ENCODE data around the gene UGT1A7. TPM values are rescaled to one million over a fixed set of nuclear protein-coding genes. Genes with fewer than 3 reads are reported as not detected.

The UGT1A7 gene
- total and polyA plus RNA-seq, 4 donors: not detected

- H3K4me3 ChIP-seq (ENCODE audit: low read depth, low read length): no peak overlapping the region
- H3K27ac ChIP-seq (ENCODE audit: low read depth, low read length): no peak overlapping the region
- H3K4me1 ChIP-seq (ENCODE audit: control insufficient read depth, insufficient read depth, low read length): no peaks in the 10 kb centered on the region
- H3K27me3 ChIP-seq (ENCODE audit: control insufficient read depth, insufficient read depth, low read length): no peaks in the 10 kb centered on the region
- WGBS (ENCODE audit: insufficient coverage): 82% methylated on average over 5 of the region's 9 CpGs
- no peak for DNase-seq (ENCODE audit: low read depth in 4 of 6, low spot score in 6 of 6)
- no peaks in the 10 kb centered on the region for H3K36me3 ChIP-seq (ENCODE audit: control insufficient read depth, insufficient read depth, low read length)
- no peaks in the 10 kb centered on the region for H3K9me3 ChIP-seq (ENCODE audit: control insufficient read depth, insufficient read depth, low read length)
Measured at GRCh38 chr2:233801357-233802131, 119.8 kb downstream of the UGT1A7 start.

GRCh38 chr2:233802132-233802815 is 120.6 kb downstream of the UGT1A7 start:
- Histone ChIP-seq H3K4me3 (ENCODE audit: low read depth, low read length) (no peak overlapping the region), H3K4me1 (ENCODE audit: control insufficient read depth, insufficient read depth, low read length) (no peaks in the 10 kb centered on the region), H3K27me3 (ENCODE audit: control insufficient read depth, insufficient read depth, low read length) (no peaks in the 10 kb centered on the region), H3K27ac (ENCODE audit: low read depth, low read length) (no peak overlapping the region), H3K9me3 (ENCODE audit: control insufficient read depth, insufficient read depth, low read length) (no peaks in the 10 kb centered on the region), H3K36me3 (ENCODE audit: control insufficient read depth, insufficient read depth, low read length) (no peaks in the 10 kb centered on the region)
- DNase-seq (ENCODE audit: low read depth in 4 of 6, low spot score in 6 of 6): no peak
- 67% methylated on average over 1 of the region's 3 CpGs for WGBS (ENCODE audit: insufficient coverage)

GRCh38 chr2:233803292-233803911 is 121.7 kb downstream of the UGT1A7 start:
- no peak for DNase-seq (ENCODE audit: low read depth in 4 of 6, low spot score in 6 of 6)
- 75% methylated on average over 2 of the region's 2 CpGs for WGBS (ENCODE audit: insufficient coverage)
- Histone ChIP-seq H3K27me3 (ENCODE audit: control insufficient read depth, insufficient read depth, low read length) (no peaks in the 10 kb centered on the region), H3K4me3 (ENCODE audit: low read depth, low read length) (no peak overlapping the region), H3K4me1 (ENCODE audit: control insufficient read depth, insufficient read depth, low read length) (no peaks in the 10 kb centered on the region), H3K9me3 (ENCODE audit: control insufficient read depth, insufficient read depth, low read length) (no peaks in the 10 kb centered on the region), H3K36me3 (ENCODE audit: control insufficient read depth, insufficient read depth, low read length) (no peaks in the 10 kb centered on the region), H3K27ac (ENCODE audit: low read depth, low read length) (no peak overlapping the region)

GRCh38 chr2:233803994-233804393 is 122.3 kb downstream of the UGT1A7 start:
- WGBS (ENCODE audit: insufficient coverage): 75% methylated on average over 8 of the region's 8 CpGs
- H3K27me3 ChIP-seq (ENCODE audit: control insufficient read depth, insufficient read depth, low read length): no peaks in the 10 kb centered on the region
- no peak overlapping the region for H3K4me3 ChIP-seq (ENCODE audit: low read depth, low read length)
- no peaks in the 10 kb centered on the region for H3K36me3 ChIP-seq (ENCODE audit: control insufficient read depth, insufficient read depth, low read length)
- H3K9me3 ChIP-seq (ENCODE audit: control insufficient read depth, insufficient read depth, low read length): no peaks in the 10 kb centered on the region
- H3K4me1 ChIP-seq (ENCODE audit: control insufficient read depth, insufficient read depth, low read length): no peaks in the 10 kb centered on the region
- no peak for DNase-seq (ENCODE audit: low read depth in 4 of 6, low spot score in 6 of 6)
- H3K27ac ChIP-seq (ENCODE audit: low read depth, low read length): no peak overlapping the region

GRCh38 chr2:233807215-233807865 is 125.6 kb downstream of the UGT1A7 start:
- no peaks in the 10 kb centered on the region for H3K27me3 ChIP-seq (ENCODE audit: control insufficient read depth, insufficient read depth, low read length)
- no peak overlapping the region for H3K27ac ChIP-seq (ENCODE audit: low read depth, low read length)
- H3K9me3 ChIP-seq (ENCODE audit: control insufficient read depth, insufficient read depth, low read length): no peaks in the 10 kb centered on the region
- no peaks in the 10 kb centered on the region for H3K4me1 ChIP-seq (ENCODE audit: control insufficient read depth, insufficient read depth, low read length)
- H3K36me3 ChIP-seq (ENCODE audit: control insufficient read depth, insufficient read depth, low read length): no peaks in the 10 kb centered on the region
- 90% methylated on average over 10 of the region's 12 CpGs for WGBS (ENCODE audit: insufficient coverage)
- H3K4me3 ChIP-seq (ENCODE audit: low read depth, low read length): no peak overlapping the region
- no peak for DNase-seq (ENCODE audit: low read depth in 4 of 6, low spot score in 6 of 6)

- no peaks in the 10 kb centered on the region for H3K36me3 ChIP-seq (ENCODE audit: control insufficient read depth, insufficient read depth, low read length)
- no peaks in the 10 kb centered on the region for H3K4me1 ChIP-seq (ENCODE audit: control insufficient read depth, insufficient read depth, low read length)
- no peak for DNase-seq (ENCODE audit: low read depth in 4 of 6, low spot score in 6 of 6)
- no peak overlapping the region for H3K4me3 ChIP-seq (ENCODE audit: low read depth, low read length)
- H3K27me3 ChIP-seq (ENCODE audit: control insufficient read depth, insufficient read depth, low read length): no peaks in the 10 kb centered on the region
- H3K9me3 ChIP-seq (ENCODE audit: control insufficient read depth, insufficient read depth, low read length): no peaks in the 10 kb centered on the region
- H3K27ac ChIP-seq (ENCODE audit: low read depth, low read length): no peak overlapping the region
- 84% methylated on average over 10 of the region's 10 CpGs for WGBS (ENCODE audit: insufficient coverage)
Measured at GRCh38 chr2:233807966-233808935, 126.5 kb downstream of the UGT1A7 start.

GRCh38 chr2:233810385-233810784 is 128.7 kb downstream of the UGT1A7 start:
- Histone ChIP-seq H3K36me3 (ENCODE audit: control insufficient read depth, insufficient read depth, low read length) (no peaks in the 10 kb centered on the region), H3K9me3 (ENCODE audit: control insufficient read depth, insufficient read depth, low read length) (no peaks in the 10 kb centered on the region), H3K27ac (ENCODE audit: low read depth, low read length) (no peak overlapping the region), H3K27me3 (ENCODE audit: control insufficient read depth, insufficient read depth, low read length) (no peaks in the 10 kb centered on the region), H3K4me3 (ENCODE audit: low read depth, low read length) (no peak overlapping the region), H3K4me1 (ENCODE audit: control insufficient read depth, insufficient read depth, low read length) (no peaks in the 10 kb centered on the region)
- no peak for DNase-seq (ENCODE audit: low read depth in 4 of 6, low spot score in 6 of 6)
- 89% methylated on average over 6 of the region's 6 CpGs for WGBS (ENCODE audit: insufficient coverage)

- H3K4me3 ChIP-seq (ENCODE audit: low read depth, low read length): no peak overlapping the region
- no peak for DNase-seq (ENCODE audit: low read depth in 4 of 6, low spot score in 6 of 6)
- 86% methylated on average over 4 of the region's 4 CpGs for WGBS (ENCODE audit: insufficient coverage)
- no peak overlapping the region for H3K27ac ChIP-seq (ENCODE audit: low read depth, low read length)
- H3K4me1 ChIP-seq (ENCODE audit: control insufficient read depth, insufficient read depth, low read length): no peaks in the 10 kb centered on the region
- H3K36me3 ChIP-seq (ENCODE audit: control insufficient read depth, insufficient read depth, low read length): no peaks in the 10 kb centered on the region
- H3K9me3 ChIP-seq (ENCODE audit: control insufficient read depth, insufficient read depth, low read length): no peaks in the 10 kb centered on the region
- H3K27me3 ChIP-seq (ENCODE audit: control insufficient read depth, insufficient read depth, low read length): no peaks in the 10 kb centered on the region
Measured at GRCh38 chr2:233811087-233811486, 129.4 kb downstream of the UGT1A7 start.

GRCh38 chr2:233811732-233812131 is 130.0 kb downstream of the UGT1A7 start:
- peaks cover 4% of the 10 kb centered on the region for H3K4me1 ChIP-seq (ENCODE audit: control insufficient read depth, insufficient read depth, low read length)
- H3K9me3 ChIP-seq (ENCODE audit: control insufficient read depth, insufficient read depth, low read length): no peaks in the 10 kb centered on the region
- no peak for DNase-seq (ENCODE audit: low read depth in 4 of 6, low spot score in 6 of 6)
- H3K27ac ChIP-seq (ENCODE audit: low read depth, low read length): no peak overlapping the region
- WGBS (ENCODE audit: insufficient coverage): 92% methylated on average over 3 of the region's 8 CpGs
- no peaks in the 10 kb centered on the region for H3K27me3 ChIP-seq (ENCODE audit: control insufficient read depth, insufficient read depth, low read length)
- H3K4me3 ChIP-seq (ENCODE audit: low read depth, low read length): no peak overlapping the region
- H3K36me3 ChIP-seq (ENCODE audit: control insufficient read depth, insufficient read depth, low read length): no peaks in the 10 kb centered on the region

All from spinal cord (tissue), 10 donors.